Muscle layer of duodenum (tissue), 2 donors: Measurements from ENCODE around the gene BTBD19.
A peak's percentile ranks its signal among the peaks of the same experiment; 100 is the strongest.
"Not testable (repeated sequence)": the region's sequence is repeated elsewhere in the genome, so short reads cannot be mapped to it uniquely, and the experiment has no call there.

Source experiments
- H3K27ac ChIP-seq: one replicate; pipeline ENCODE4 v1.7.0; 2013; ENCODE audit warnings: mild to moderate bottlenecking, low read length
- H3K27me3 ChIP-seq: one replicate; pipeline ENCODE4 v1.7.0; 2013; ENCODE audit warnings: low read depth, mild to moderate bottlenecking, control low read depth, low read length
- H3K36me3 ChIP-seq, 2 donors: one replicate each; pipeline ENCODE4 v1.7.0; 2013; ENCODE audit warnings: low read length in 2 of 2, control low read depth in 1 of 2, mild to moderate bottlenecking in 1 of 2; ENCODE audit not compliant: insufficient read depth in 2 of 2, control insufficient read depth in 1 of 2
- H3K4me1 ChIP-seq, 2 donors: one replicate each; pipeline ENCODE4 v1.7.0; 2013; ENCODE audit warnings: low read length in 2 of 2, mild to moderate bottlenecking in 2 of 2, control low read depth in 1 of 2, moderate library complexity in 1 of 2; ENCODE audit not compliant: insufficient read depth in 2 of 2, control insufficient read depth in 1 of 2
- H3K4me3 ChIP-seq, 2 donors: one replicate each; pipeline ENCODE4 v1.7.0; 2013; ENCODE audit warnings: low read length in 2 of 2, low read depth in 1 of 2, mild to moderate bottlenecking in 1 of 2
- H3K9me3 ChIP-seq, 2 donors: one replicate each; pipeline ENCODE4 v1.7.0; 2013; ENCODE audit warnings: low read length in 2 of 2, control low read depth in 1 of 2, mild to moderate bottlenecking in 1 of 2; ENCODE audit not compliant: control insufficient read depth in 1 of 2
- donor health status: healthy.

The BTBD19 gene

GRCh38 chr1:44788120-44788860, 20.0 kb upstream of the BTBD19 start, which contains the start of gene BEST4:
TSS of gene BEST4 (minus strand) at chr1:44788170. CDS start at chr1:44787705, 465 bp downstream.
- Histone ChIP-seq H3K4me3 (no peak within 1 kb of the TSS), H3K27me3 (no peaks in the 10 kb centered on the region), H3K9me3 (no peaks in the 10 kb centered on the region), H3K36me3 (no peaks in the 10 kb centered on the region), H3K4me1 (peaks cover 11 to 21% of the 10 kb centered on the region in 2 donors), H3K27ac (no peak within 1 kb of the TSS)

GRCh38 chr1:44790968-44791801, 17.1 kb upstream of the BTBD19 start:
- H3K36me3 ChIP-seq: no peaks in the 10 kb centered on the region
- H3K27ac ChIP-seq: no peak overlapping the region
- no peaks in the 10 kb centered on the region for H3K4me1 ChIP-seq
- H3K9me3 ChIP-seq: no peaks in the 10 kb centered on the region
- no peaks in the 10 kb centered on the region for H3K27me3 ChIP-seq
- H3K4me3 ChIP-seq: no peak overlapping the region

GRCh38 chr1:44792736-44793502, 15.4 kb upstream of the BTBD19 start:
- H3K4me1 ChIP-seq: no peaks in the 10 kb centered on the region
- H3K27me3 ChIP-seq: no peaks in the 10 kb centered on the region
- H3K27ac ChIP-seq: no peak overlapping the region
- no peaks in the 10 kb centered on the region for H3K9me3 ChIP-seq
- no peak overlapping the region for H3K4me3 ChIP-seq
- H3K36me3 ChIP-seq: no peaks in the 10 kb centered on the region

GRCh38 chr1:44797886-44798285, 10.4 kb upstream of the BTBD19 start:
- H3K27ac ChIP-seq, H3K36me3 ChIP-seq, H3K9me3 ChIP-seq, H3K27me3 ChIP-seq, H3K4me3 ChIP-seq: not testable (repeated sequence)
- H3K4me1 ChIP-seq: peaks cover 0 to 11% of the 10 kb centered on the region in 2 donors

GRCh38 chr1:44798481-44799365, 9.6 kb upstream of the BTBD19 start:
- Histone ChIP-seq H3K36me3 (peaks cover 13% of the 10 kb centered on the region in 2 donors), H3K27ac (no peak overlapping the region), H3K27me3 (no peaks in the 10 kb centered on the region), H3K4me3 (no peak overlapping the region), H3K9me3 (no peaks in the 10 kb centered on the region), H3K4me1 (peaks cover 0 to 15% of the 10 kb centered on the region in 2 donors)

- H3K36me3 ChIP-seq: peaks cover 19 to 24% of the 10 kb centered on the region in 2 donors
- H3K4me3 ChIP-seq: peak within 1 kb of the TSS; percentile 80 to 83
- peak within 1 kb of the TSS; percentile 71 for H3K27ac ChIP-seq
- peaks cover 0 to 15% of the 10 kb centered on the region in 2 donors for H3K4me1 ChIP-seq
- no peaks in the 10 kb centered on the region for H3K27me3 ChIP-seq
- no peaks in the 10 kb centered on the region for H3K9me3 ChIP-seq
These were observed 8.3 kb upstream of the BTBD19 start, which contains the start of gene PLK3 for GRCh38 chr1:44799770-44800584. TSS of gene PLK3 (plus strand) at chr1:44800377. CDS start at chr1:44800464, 87 bp downstream.

- Histone ChIP-seq H3K4me1 (peaks cover 4 to 31% of the 10 kb centered on the region in 2 donors), H3K36me3 (peaks cover 28 to 41% of the 10 kb centered on the region in 2 donors), H3K4me3 (peak overlapping the region; percentile 80 to 83), H3K9me3 (no peaks in the 10 kb centered on the region), H3K27me3 (no peaks in the 10 kb centered on the region), H3K27ac (peak overlapping the region; percentile 28)
These were observed 6.6 kb upstream of the BTBD19 start for GRCh38 chr1:44801491-44802305.

GRCh38 chr1:44802306-44803061, 5.8 kb upstream of the BTBD19 start:
- Histone ChIP-seq H3K4me1 (peaks cover 12 to 34% of the 10 kb centered on the region in 2 donors), H3K27ac (peak overlapping the region; percentile 28), H3K4me3 (peak overlapping the region; percentile 80 to 83), H3K27me3 (no peaks in the 10 kb centered on the region), H3K9me3 (no peaks in the 10 kb centered on the region), H3K36me3 (peaks cover 30 to 45% of the 10 kb centered on the region in 2 donors)

- H3K4me3 ChIP-seq: peak overlapping the region in 1 of 2 donors; percentile 80
- peaks cover 30 to 49% of the 10 kb centered on the region in 2 donors for H3K36me3 ChIP-seq
- H3K27me3 ChIP-seq: no peaks in the 10 kb centered on the region
- H3K4me1 ChIP-seq: peaks cover 16 to 37% of the 10 kb centered on the region in 2 donors
- H3K9me3 ChIP-seq: no peaks in the 10 kb centered on the region
- peak overlapping the region; percentile 28 for H3K27ac ChIP-seq
These were observed 5.3 kb upstream of the BTBD19 start for GRCh38 chr1:44803062-44803311.
